OCI-LY7 (cell line): ENCODE data around the gene STXBP6. TPM values are rescaled to one million over a fixed set of nuclear protein-coding genes. Genes with fewer than 3 reads are reported as not detected.

Experiments used
- BruUV-seq: library from RNA; stranded (reverse); fragments of 400-500 nt; replicated peaks from 2 replicates; lab custom pipeline; 2021; lab: Mats Ljungman, UMichigan
- CTCF ChIA-PET: fragments of 300-600 bp; sonication (Branson Sonifier 250); formaldehyde crosslinking; loops from one replicate; lab custom pipeline; 2022; ENCODE audit warnings: antibody characterized with exemption; ENCODE audit not compliant: unreplicated experiment; lab: Charles Lee
- POLR2A ChIA-PET: fragments of 300-600 bp; sonication (Branson Sonifier 250); formaldehyde crosslinking; loops from one replicate; lab custom pipeline; 2022; ENCODE audit warnings: antibody characterized with exemption; lab: Charles Lee
- DNase-seq: peaks from one replicate; pipeline ENCODE4 v3.0.0-alpha.2; 2015; ENCODE audit warnings: low spot score
- H2AFZ ChIP-seq: fragments of 200-600 bp; sonication (generic), shearing (Covaris generic); 2 replicates; pipeline ENCODE4 v1.6.1; 2014; ENCODE audit warnings: mild to moderate bottlenecking, antibody characterized with exemption, low read length, moderate library complexity
- H3K27ac ChIP-seq: fragments of 200-600 bp; sonication (generic); 2 replicates; pipeline ENCODE4 v1.5.1; 2014; ENCODE audit warnings: mixed run types, low read depth, mild to moderate bottlenecking, moderate library complexity, low read length, inconsistent platforms; ENCODE audit not compliant: poor library complexity, severe bottlenecking
- H3K36me3 ChIP-seq: fragments of 200-600 bp; sonication (generic); 2 replicates; pipeline ENCODE4 v1.6.1; 2014; ENCODE audit warnings: mild to moderate bottlenecking, antibody characterized with exemption, low read length, moderate library complexity, mixed read lengths; ENCODE audit not compliant: insufficient read depth
- H3K4me1 ChIP-seq: fragments of 200-600 bp; sonication (generic); 2 replicates; pipeline ENCODE4 v1.5.1; 2014; ENCODE audit warnings: mild to moderate bottlenecking, low read length; ENCODE audit not compliant: insufficient read depth, poor library complexity, severe bottlenecking
- H3K4me2 ChIP-seq: fragments of 200-600 bp; sonication (generic); 2 replicates; pipeline ENCODE4 v1.6.1; 2014; ENCODE audit warnings: mild to moderate bottlenecking, low read length
- H3K4me3 ChIP-seq: fragments of 200-600 bp; sonication (generic); 2 replicates; pipeline ENCODE4 v1.5.1; 2014; ENCODE audit warnings: mild to moderate bottlenecking, low read depth, low read length; ENCODE audit not compliant: poor library complexity, severe bottlenecking
- H3K79me2 ChIP-seq: fragments of 200-600 bp; sonication (generic); 2 replicates; pipeline ENCODE4 v1.6.1; 2016; ENCODE audit warnings: low read depth, mild to moderate bottlenecking, low read length, moderate library complexity, mixed read lengths; ENCODE audit not compliant: insufficient read depth
- H3K9me2 ChIP-seq: fragments of 200-600 bp; sonication (generic); 2 replicates; pipeline ENCODE4 v1.6.1; 2016; ENCODE audit warnings: mild to moderate bottlenecking, low read length, mixed read lengths; ENCODE audit not compliant: insufficient read depth
- H3K9me3 ChIP-seq: fragments of 200-600 bp; sonication (generic); 2 replicates; pipeline ENCODE4 v1.6.1; 2014; ENCODE audit warnings: mild to moderate bottlenecking, mixed run types, low read length, mixed read lengths
- H4K20me1 ChIP-seq: fragments of 200-600 bp; sonication (generic); 2 replicates; pipeline ENCODE4 v1.6.1; 2014; ENCODE audit warnings: mild to moderate bottlenecking, antibody characterized with exemption, low read length, moderate library complexity, mixed read lengths; ENCODE audit not compliant: insufficient read depth
- CTCF ChIP-seq: fragments of 200-600 bp; sonication (generic); conservative IDR thresholded peaks from 2 replicates; pipeline ENCODE4 v1.5.1; 2014; ENCODE audit warnings: mild to moderate bottlenecking, antibody characterized with exemption, low read length, moderate library complexity, mixed read lengths
- EZH2phosphoT487 ChIP-seq: fragments of 200-600 bp; sonication (generic); IDR thresholded peaks from 2 replicates; pipeline ENCODE4 v1.6.1; 2018; ENCODE audit warnings: low read depth, borderline replicate concordance, mild to moderate bottlenecking, mixed run types, antibody characterized with exemption, low read length, moderate library complexity, mixed read lengths
- intact Hi-C: fragments of 100-400 bp; cut with micrococcal nuclease; formaldehyde crosslinking; loops from one replicate; pipeline ENCODE4 v1.10.0; 2022; ENCODE audit not compliant: unreplicated experiment
- total RNA-seq, 2 experiments: library from RNA; depleted of rRNA in 1 of 2; stranded (reverse); fragments of >200 nt in 1 of 2; shearing (Covaris generic) in 1 of 2; gene quantifications; 2 replicates each; pipeline ENCODE4 v1.2.3, GENCODE V29; 2014 to 2022

Gene STXBP6
- total RNA-seq, 2 experiments from 2014 or later, result 0.48 TPM; not detected in 1

GRCh38 chr14:24876996-24877395 is 173.0 kb downstream of the STXBP6 start:
- CTCF ChIA-PET, result no interaction called here
- no peak for DNase-seq
- Histone ChIP-seq H3K4me3 (no peak overlapping the region), H3K9me2 (no peaks in the 10 kb centered on the region), H3K27ac (no peak overlapping the region), H3K4me1 (no peaks in the 10 kb centered on the region), H3K79me2 (no peaks in the 10 kb centered on the region), H4K20me1 (no peaks in the 10 kb centered on the region), H2AFZ (no peak overlapping the region), H3K36me3 (no peaks in the 10 kb centered on the region), H3K9me3 (no peaks in the 10 kb centered on the region), H3K4me2 (no peak overlapping the region)
- no TSS peak for BruUV-seq
- POLR2A ChIA-PET, result no interaction called here
- intact Hi-C loops, result no loop called here
- no peak for TF ChIP-seq EZH2phosphoT487
- TF ChIP-seq CTCF, result no peak

GRCh38 chr14:24875991-24876878 is 173.7 kb downstream of the STXBP6 start:
- BruUV-seq, result no TSS peak

More at GRCh38 chr14:24875991-24876878, 173.7 kb downstream of the STXBP6 start:
- no peak overlapping the region for H2AFZ ChIP-seq
- H3K4me2 ChIP-seq, result no peak overlapping the region
- H3K36me3 ChIP-seq, result no peaks in the 10 kb centered on the region
- TF ChIP-seq EZH2phosphoT487, result no peak
- no peak for TF ChIP-seq CTCF
- no peaks in the 10 kb centered on the region for H3K4me1 ChIP-seq
- no peak for DNase-seq
- POLR2A ChIA-PET, result no interaction called here
- intact Hi-C loops, result no loop called here
- H3K9me3 ChIP-seq, result no peaks in the 10 kb centered on the region
- H3K79me2 ChIP-seq, result no peaks in the 10 kb centered on the region
- H3K4me3 ChIP-seq, result no peak overlapping the region
- no peak overlapping the region for H3K27ac ChIP-seq
- H3K9me2 ChIP-seq, result no peaks in the 10 kb centered on the region
- no peaks in the 10 kb centered on the region for H4K20me1 ChIP-seq
- CTCF ChIA-PET, result no interaction called here
